ENCODE data around the gene GPR3. TPM values are rescaled to one million over a fixed set of nuclear protein-coding genes. Genes with fewer than 3 reads are reported as not detected.

The GPR3 gene
- total and polyA plus RNA-seq, 2 of the 13 experiments (the other 11 are each of a cell fraction or from before 2014, with no cell fraction given) = 1.00 to 2.6 TPM

DNA sequence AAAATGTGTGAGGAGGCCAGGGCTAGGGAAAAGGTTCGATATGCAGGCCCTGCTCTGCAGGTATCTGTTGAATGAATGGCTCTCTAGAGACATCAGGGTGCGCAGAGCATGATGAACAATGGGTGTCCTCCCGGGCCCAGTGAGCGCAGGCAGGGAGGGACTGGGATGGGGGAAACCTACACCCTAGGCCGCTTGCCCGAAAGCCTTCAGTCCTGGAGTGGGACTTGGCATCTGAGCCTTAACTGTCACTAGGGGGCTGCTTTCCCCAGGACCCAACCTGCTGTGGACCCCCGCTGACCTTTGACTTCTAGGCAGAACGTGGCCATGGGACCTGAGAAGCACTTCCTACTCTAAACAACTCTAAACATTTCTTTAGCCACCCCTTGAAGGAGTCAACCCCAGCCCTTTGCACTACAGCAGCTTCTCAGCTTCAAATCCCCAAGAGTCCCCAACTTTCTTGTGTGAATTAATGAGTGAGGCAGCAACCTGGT, 25.2 kb upstream of the GPR3 start:
- peak overlapping the region; percentile 66; the same call in 1 of the 2 replicates for H3K9ac ChIP-seq (ENCODE audit: insufficient read depth, low read depth, low read length)
- ChIA-PET POLR2A (interaction anchor here (2.0 to 3.2 kb wide), 2 partner anchors 18 to 25 kb away, joined by 6 to 20 read pairs; partner anchors contain the start of gene SYTL1), CTCF (ENCODE audit: low intra/inter-chr PET ratio, low total read pairs) (no interaction called here)
- ATAC-seq (peak; percentile 25), FAIRE-seq (no peak), DNase-seq (ENCODE audit: low spot score) (no peak)
- no TSS peak for BruUV-seq (replicated peaks)
- H3K9me3 ChIP-seq (ENCODE audit: low read length) = no peaks in the 10 kb centered on the region
- peaks cover 27% of the 10 kb centered on the region for H3K4me1 ChIP-seq (ENCODE audit: insufficient read depth, low read length)
- in situ Hi-C loops (cut with HindIII; ENCODE audit: extremely low pct_ligation_motif_present, low pct_unique_long_range_greater_than_20kb) (no loop called here), intact Hi-C loops (cut with micrococcal nuclease; ENCODE audit: unreplicated experiment) (no loop called here)
- H2AFZ ChIP-seq (ENCODE audit: low read length) = peak overlapping the region; percentile 58
- H3K79me2 ChIP-seq (ENCODE audit: insufficient read depth, low read length) = no peaks in the 10 kb centered on the region
- H4K20me1 ChIP-seq (ENCODE audit: insufficient read depth, low read length) = no peaks in the 10 kb centered on the region
- peaks cover 3 to 16% of the 10 kb centered on the region in 2 experiments; a peak in 3 of 5 replicates for H3K27me3 ChIP-seq (ENCODE audit: control insufficient read depth in 1 of 2, insufficient read depth in 2 of 2, low read length in 2 of 2)
- no peak overlapping the region for H3K27ac ChIP-seq (ENCODE audit: extremely low read length, insufficient read depth, low read length)
- H3K4me2 ChIP-seq (ENCODE audit: low read depth, low read length) = peak overlapping the region; percentile 84
- peak overlapping the region; percentile 64 to 84 (median 84) for H3K4me3 ChIP-seq (replicated peaks in 1 of 3; ENCODE audit: insufficient read depth in 1 of 3, low read depth in 2 of 3, low read length in 3 of 3)
- no peaks in the 10 kb centered on the region for H3K36me3 ChIP-seq (replicated peaks in 1 of 2; ENCODE audit: control insufficient read depth in 1 of 2, insufficient read depth in 2 of 2, low read length in 2 of 2)
- WGBS (ENCODE audit: low lambda C conversion rate) = 20% methylated on average over 3 of the region's 8 CpGs
- TF ChIP-seq ZBTB7A (CRISPR knock-in tag; IDR thresholded peaks at IDR 0.05) (peak; percentile 49; the same call in 1 of the 2 replicates), CREM (IDR thresholded peaks at IDR 0.05) (no peak), CREM (CRISPR knock-in tag; IDR thresholded peaks at IDR 0.05) (no peak), TFDP1 (CRISPR knock-in tag; IDR thresholded peaks at IDR 0.05; ENCODE audit: borderline replicate concordance) (0 out of 2 replicates have a peak, but pooled peaks have one; percentile 3), TAF1 (CRISPR knock-in tag; IDR thresholded peaks at IDR 0.05) (0 out of 2 replicates have a peak, but pooled peaks have one; percentile 37), ETV6 (CRISPR knock-in tag; conservative IDR thresholded peaks at IDR 0.05) (no peak), ZNF687 (CRISPR knock-in tag; IDR thresholded peaks at IDR 0.05) (peak; percentile 58), NCOA1 (CRISPR knock-in tag; IDR thresholded peaks at IDR 0.05) (0 out of 2 replicates have a peak, but pooled peaks have one; percentile 39), ZMAT3 (CRISPR knock-in tag; conservative IDR thresholded peaks at IDR 0.05) (0 out of 2 replicates have a peak, but pooled peaks have one; percentile 43), ZNF7 (CRISPR knock-in tag; IDR thresholded peaks at IDR 0.05) (peak; percentile 71), KDM3A (CRISPR knock-in tag; IDR thresholded peaks at IDR 0.05; ENCODE audit: low read depth) (0 out of 2 replicates have a peak, but pooled peaks have one; percentile 17), RXRA (CRISPR knock-in tag; IDR thresholded peaks at IDR 0.05) (0 out of 2 replicates have a peak, but pooled peaks have one; percentile 15), ZBTB7B (CRISPR knock-in tag; IDR thresholded peaks at IDR 0.05) (no peak), NR2F6 (IDR thresholded peaks at IDR 0.05) (peak; percentile 58; the same call in 1 of the 2 replicates), NR2F6 (CRISPR knock-in tag; IDR thresholded peaks at IDR 0.05) (no peak; the same call in 1 of the 2 replicates), CC2D1A (CRISPR knock-in tag; IDR thresholded peaks at IDR 0.05) (no peak), ZNF317 (CRISPR knock-in tag; IDR thresholded peaks at IDR 0.05) (no peak), SNRNP70 (IDR thresholded peaks at IDR 0.05; ENCODE audit: low read depth, low read length) (no peak), ZNF501 (CRISPR knock-in tag; IDR thresholded peaks at IDR 0.05) (peak; percentile 52; the same call in 1 of the 2 replicates)
- TF ChIP-seq, protein P1, sequence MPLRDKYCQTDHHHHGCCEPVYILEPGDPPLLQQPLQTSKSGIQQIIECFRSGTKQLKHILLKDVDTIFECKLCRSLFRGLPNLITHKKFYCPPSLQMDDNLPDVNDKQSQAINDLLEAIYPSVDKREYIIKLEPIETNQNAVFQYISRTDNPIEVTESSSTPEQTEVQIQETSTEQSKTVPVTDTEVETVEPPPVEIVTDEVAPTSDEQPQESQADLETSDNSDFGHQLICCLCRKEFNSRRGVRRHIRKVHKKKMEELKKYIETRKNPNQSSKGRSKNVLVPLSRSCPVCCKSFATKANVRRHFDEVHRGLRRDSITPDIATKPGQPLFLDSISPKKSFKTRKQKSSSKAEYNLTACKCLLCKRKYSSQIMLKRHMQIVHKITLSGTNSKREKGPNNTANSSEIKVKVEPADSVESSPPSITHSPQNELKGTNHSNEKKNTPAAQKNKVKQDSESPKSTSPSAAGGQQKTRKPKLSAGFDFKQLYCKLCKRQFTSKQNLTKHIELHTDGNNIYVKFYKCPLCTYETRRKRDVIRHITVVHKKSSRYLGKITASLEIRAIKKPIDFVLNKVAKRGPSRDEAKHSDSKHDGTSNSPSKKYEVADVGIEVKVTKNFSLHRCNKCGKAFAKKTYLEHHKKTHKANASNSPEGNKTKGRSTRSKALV (CRISPR knock-in tag; IDR thresholded peaks at IDR 0.05) = 0 out of 2 replicates have a peak, but pooled peaks have one; percentile 4
